ENCODE data around the gene SETD6. TPM values are rescaled to one million over a fixed set of nuclear protein-coding genes. Genes with fewer than 3 reads are reported as not detected.

Gene SETD6
- total and polyA plus RNA-seq, 2 of the 13 experiments (the other 11 are each of a cell fraction or from before 2014, with no cell fraction given) = 24.0 to 25.7 TPM

GRCh38 chr16:58515125-58515870, at the start of gene SETD6 (continued):
- TF ChIP-seq, protein P1, sequence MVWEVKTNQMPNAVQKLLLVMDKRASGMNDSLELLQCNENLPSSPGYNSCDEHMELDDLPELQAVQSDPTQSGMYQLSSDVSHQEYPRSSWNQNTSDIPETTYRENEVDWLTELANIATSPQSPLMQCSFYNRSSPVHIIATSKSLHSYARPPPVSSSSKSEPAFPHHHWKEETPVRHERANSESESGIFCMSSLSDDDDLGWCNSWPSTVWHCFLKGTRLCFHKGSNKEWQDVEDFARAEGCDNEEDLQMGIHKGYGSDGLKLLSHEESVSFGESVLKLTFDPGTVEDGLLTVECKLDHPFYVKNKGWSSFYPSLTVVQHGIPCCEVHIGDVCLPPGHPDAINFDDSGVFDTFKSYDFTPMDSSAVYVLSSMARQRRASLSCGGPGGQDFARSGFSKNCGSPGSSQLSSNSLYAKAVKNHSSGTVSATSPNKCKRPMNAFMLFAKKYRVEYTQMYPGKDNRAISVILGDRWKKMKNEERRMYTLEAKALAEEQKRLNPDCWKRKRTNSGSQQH (CRISPR knock-in tag; IDR thresholded peaks at IDR 0.05; ENCODE audit: low read depth) = peak; percentile 91
- TF ChIP-seq NR0B2 (CRISPR knock-in tag; IDR thresholded peaks at IDR 0.05) = peak; percentile 96
- TF ChIP-seq MYNN (CRISPR knock-in tag; IDR thresholded peaks at IDR 0.05; ENCODE audit: low read depth) = peak; percentile 39; the same call in 1 of the 2 replicates
- peak; percentile 81; the same call in 1 of the 2 replicates for TF ChIP-seq ZBTB38 (CRISPR knock-in tag; IDR thresholded peaks at IDR 0.05)
- TF ChIP-seq NPAS2 (CRISPR knock-in tag; IDR thresholded peaks at IDR 0.05; ENCODE audit: borderline replicate concordance) = no peak
- TF ChIP-seq WIZ (CRISPR knock-in tag; IDR thresholded peaks at IDR 0.05) = peak; percentile 75; the same call in 1 of the 2 replicates
- TF ChIP-seq, protein P2, sequence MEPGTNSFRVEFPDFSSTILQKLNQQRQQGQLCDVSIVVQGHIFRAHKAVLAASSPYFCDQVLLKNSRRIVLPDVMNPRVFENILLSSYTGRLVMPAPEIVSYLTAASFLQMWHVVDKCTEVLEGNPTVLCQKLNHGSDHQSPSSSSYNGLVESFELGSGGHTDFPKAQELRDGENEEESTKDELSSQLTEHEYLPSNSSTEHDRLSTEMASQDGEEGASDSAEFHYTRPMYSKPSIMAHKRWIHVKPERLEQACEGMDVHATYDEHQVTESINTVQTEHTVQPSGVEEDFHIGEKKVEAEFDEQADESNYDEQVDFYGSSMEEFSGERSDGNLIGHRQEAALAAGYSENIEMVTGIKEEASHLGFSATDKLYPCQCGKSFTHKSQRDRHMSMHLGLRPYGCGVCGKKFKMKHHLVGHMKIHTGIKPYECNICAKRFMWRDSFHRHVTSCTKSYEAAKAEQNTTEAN (CRISPR knock-in tag; conservative IDR thresholded peaks at IDR 0.05) = peak; percentile 86
- TF ChIP-seq, protein P3, sequence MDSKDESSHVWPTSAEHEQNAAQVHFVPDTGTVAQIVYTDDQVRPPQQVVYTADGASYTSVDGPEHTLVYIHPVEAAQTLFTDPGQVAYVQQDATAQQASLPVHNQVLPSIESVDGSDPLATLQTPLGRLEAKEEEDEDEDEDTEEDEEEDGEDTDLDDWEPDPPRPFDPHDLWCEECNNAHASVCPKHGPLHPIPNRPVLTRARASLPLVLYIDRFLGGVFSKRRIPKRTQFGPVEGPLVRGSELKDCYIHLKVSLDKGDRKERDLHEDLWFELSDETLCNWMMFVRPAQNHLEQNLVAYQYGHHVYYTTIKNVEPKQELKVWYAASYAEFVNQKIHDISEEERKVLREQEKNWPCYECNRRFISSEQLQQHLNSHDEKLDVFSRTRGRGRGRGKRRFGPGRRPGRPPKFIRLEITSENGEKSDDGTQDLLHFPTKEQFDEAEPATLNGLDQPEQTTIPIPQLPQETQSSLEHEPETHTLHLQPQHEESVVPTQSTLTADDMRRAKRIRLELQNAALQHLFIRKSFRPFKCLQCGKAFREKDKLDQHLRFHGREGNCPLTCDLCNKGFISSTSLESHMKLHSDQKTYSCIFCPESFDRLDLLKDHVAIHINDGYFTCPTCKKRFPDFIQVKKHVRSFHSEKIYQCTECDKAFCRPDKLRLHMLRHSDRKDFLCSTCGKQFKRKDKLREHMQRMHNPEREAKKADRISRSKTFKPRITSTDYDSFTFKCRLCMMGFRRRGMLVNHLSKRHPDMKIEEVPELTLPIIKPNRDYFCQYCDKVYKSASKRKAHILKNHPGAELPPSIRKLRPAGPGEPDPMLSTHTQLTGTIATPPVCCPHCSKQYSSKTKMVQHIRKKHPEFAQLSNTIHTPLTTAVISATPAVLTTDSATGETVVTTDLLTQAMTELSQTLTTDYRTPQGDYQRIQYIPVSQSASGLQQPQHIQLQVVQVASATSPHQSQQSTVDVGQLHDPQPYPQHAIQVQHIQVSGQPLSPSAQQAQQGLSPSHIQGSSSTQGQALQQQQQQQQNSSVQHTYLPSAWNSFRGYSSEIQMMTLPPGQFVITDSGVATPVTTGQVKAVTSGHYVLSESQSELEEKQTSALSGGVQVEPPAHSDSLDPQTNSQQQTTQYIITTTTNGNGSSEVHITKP (CRISPR knock-in tag; IDR thresholded peaks at IDR 0.05; ENCODE audit: low read depth) = no peak; the same call in 1 of the 2 replicates
- no peak for TF ChIP-seq ZNF282 (IDR thresholded peaks at IDR 0.05; ENCODE audit: partially characterized antibody)
- TF ChIP-seq ZNF552 (CRISPR knock-in tag; IDR thresholded peaks at IDR 0.05; ENCODE audit: borderline replicate concordance) = peak; percentile 96
- no peak for TF ChIP-seq NBN (conservative IDR thresholded peaks at IDR 0.05)
- TF ChIP-seq ZNF160 (CRISPR knock-in tag; IDR thresholded peaks at IDR 0.05) = no peak; the same call in 1 of the 2 replicates
- TF ChIP-seq, protein P4, sequence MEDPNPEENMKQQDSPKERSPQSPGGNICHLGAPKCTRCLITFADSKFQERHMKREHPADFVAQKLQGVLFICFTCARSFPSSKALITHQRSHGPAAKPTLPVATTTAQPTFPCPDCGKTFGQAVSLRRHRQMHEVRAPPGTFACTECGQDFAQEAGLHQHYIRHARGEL (CRISPR knock-in tag; IDR thresholded peaks at IDR 0.05) = no peak; the same call in 1 of the 2 replicates
- peak; percentile 89; the same call in 1 of the 2 replicates for TF ChIP-seq ZNF543 (CRISPR knock-in tag; IDR thresholded peaks at IDR 0.05)
- TF ChIP-seq FIP1L1 (IDR thresholded peaks at IDR 0.05; ENCODE audit: borderline replicate concordance, insufficient read depth, low read depth, low read length) = no peak
- peak; percentile 88; the same call in 1 of the 2 replicates for TF ChIP-seq ZSCAN20 (CRISPR knock-in tag; IDR thresholded peaks at IDR 0.05; ENCODE audit: borderline replicate concordance)
- peak; percentile 5; the same call in 1 of the 2 replicates for TF ChIP-seq FOXA3 (CRISPR knock-in tag; IDR thresholded peaks at IDR 0.05)
- no peak for TF ChIP-seq ZNF512 (CRISPR knock-in tag; IDR thresholded peaks at IDR 0.05)
- TF ChIP-seq ZNF530 (CRISPR knock-in tag; IDR thresholded peaks at IDR 0.05; ENCODE audit: low read depth) = no peak
- peak; percentile 93 for TF ChIP-seq MEIS2 (CRISPR knock-in tag; IDR thresholded peaks at IDR 0.05)

Measured in HepG2 (cell line).